Esophagus squamous epithelium (tissue), 5 donors: ENCODE data around the gene ADAMTS2. TPM values are rescaled to one million over a fixed set of nuclear protein-coding genes. Genes with fewer than 3 reads are reported as not detected.

Experiments
- DNase-seq: peaks from one replicate; lab custom pipeline; 2025; lab: John Stamatoyannopoulos, UW
- H3K27ac ChIP-seq, 4 donors: fragments of 200-600 bp; sonication (generic); one replicate each; pipeline ENCODE4 v1.5.1; 2016 to 2019; ENCODE audit warnings: mild to moderate bottlenecking in 1 of 4
- H3K27me3 ChIP-seq, 4 donors: fragments of 200-600 bp; sonication (generic); 1 replicate in 3 of 4; 2 replicates in 1 of 4; pipeline versions ENCODE4 v1.5.1 to v1.6.0; 2017 to 2021; ENCODE audit warnings: antibody characterized with exemption in 1 of 4
- H3K36me3 ChIP-seq, 3 donors: fragments of 200-600 bp; sonication (generic); one replicate each; pipeline ENCODE4 v1.5.1; 2016 to 2019
- H3K4me1 ChIP-seq, 3 donors: fragments of 200-600 bp; sonication (generic); one replicate each; pipeline ENCODE4 v1.5.1; 2017 to 2019
- H3K4me3 ChIP-seq, 4 donors: fragments of 200-600 bp; sonication (generic); 1 replicate in 3 of 4; 2 replicates in 1 of 4; pipeline ENCODE4 v1.5.1; 2016 to 2019; ENCODE audit warnings: mild to moderate bottlenecking in 2 of 4, moderate library complexity in 1 of 4
- H3K9me3 ChIP-seq, 3 donors: fragments of 200-600 bp; sonication (generic); one replicate each; pipeline ENCODE4 v1.5.1; 2016 to 2019
- POLR2A ChIP-seq, 4 donors: fragments of 450-650 bp; IDR thresholded peaks; one replicate each; pipeline ENCODE4 v1.6.1; 2017; ENCODE audit warnings: antibody characterized with exemption in 4 of 4, mild to moderate bottlenecking in 4 of 4, moderate library complexity in 3 of 4
- WGBS, 2 donors: methylation state at CpG; one replicate each; pipeline ENCODE4 v1.1.5; 2018; 5-methylcytosine and 5-hydroxymethylcytosine counted together
- intact Hi-C: fragments of 100-400 bp; cut with DNase I; formaldehyde crosslinking; loops from one replicate; pipeline ENCODE4 v1.15.0; 2022
- total RNA-seq, 4 donors: library from RNA; depleted of rRNA; stranded (reverse); fragments of >200 nt; gene quantifications; one replicate each; pipeline ENCODE4 v1.1.0, GENCODE V29; 2016
- TF ChIP-seq, protein P1 (sequence below), 6 experiments: fragments of 450-650 bp in 4 of 6; fragments of 200-600 bp in 2 of 6; sonication (generic) in 2 of 6; IDR thresholded peaks; one replicate each; pipeline ENCODE4 v1.5.1; 2016 to 2019; ENCODE audit warnings: antibody characterized with exemption in 6 of 6, mild to moderate bottlenecking in 4 of 6, moderate library complexity in 4 of 6
- donor health status: DM: yes; HTN: yes; CAD: no.

The ADAMTS2 gene
- total RNA-seq, 4 donors from 2014 or later, result 1.3 to 10.3 (median 5.2) TPM

DNA sequence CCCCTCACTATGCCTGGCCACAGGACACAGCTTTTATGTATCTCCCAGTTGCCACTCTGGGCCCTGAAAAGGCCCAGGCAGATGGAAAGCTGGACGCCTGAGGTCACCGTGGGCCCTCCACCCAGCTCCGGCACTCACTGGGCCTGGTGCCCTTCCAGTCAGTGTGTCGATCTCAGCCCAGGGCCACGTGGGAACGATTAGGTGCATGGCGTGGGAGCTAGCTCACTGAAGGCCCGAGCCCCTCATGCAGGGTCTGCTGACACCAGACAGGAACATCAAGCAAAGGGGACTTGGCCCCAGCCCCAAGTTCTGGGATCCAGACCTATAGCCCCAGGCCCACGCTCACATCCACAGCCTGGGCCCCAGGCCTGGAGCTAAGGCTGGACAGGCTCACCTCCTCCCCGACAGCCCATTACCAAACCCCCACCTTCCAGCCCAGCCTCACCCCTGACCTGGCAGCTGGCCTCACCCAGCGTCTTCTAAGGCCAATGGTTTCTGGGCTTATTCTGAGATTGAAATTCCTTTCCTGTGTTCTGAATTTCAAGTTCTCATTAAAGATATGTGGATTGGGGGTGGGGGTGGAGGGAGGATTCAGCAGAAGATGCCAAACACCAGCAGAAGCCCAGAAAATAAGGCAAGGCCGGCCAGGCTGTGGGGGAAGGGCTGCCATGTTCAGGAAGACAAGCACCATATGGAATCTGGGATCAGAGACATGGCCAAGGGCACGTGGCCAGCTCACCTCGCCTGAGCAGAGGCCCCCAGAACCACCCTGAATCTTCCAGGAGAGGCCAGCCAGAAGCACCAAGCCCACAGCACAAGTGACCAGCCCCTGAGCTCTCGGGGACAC, 74.5 kb downstream of the ADAMTS2 start:
- H3K4me3 ChIP-seq, result no peak overlapping the region
- intact Hi-C loops, result no loop called here
- H3K4me1 ChIP-seq, result peaks cover 0 to 94% (median 33%) of the 10 kb centered on the region in 3 donors
- DNase-seq, result no peak
- peak overlapping the region; percentile 13 to 75 (median 54) for H3K27ac ChIP-seq
- H3K9me3 ChIP-seq, result no peaks in the 10 kb centered on the region
- H3K27me3 ChIP-seq, result peaks cover 0 to 12% (median 0%) of the 10 kb centered on the region in 4 donors
- WGBS, 2 donors, result 20 to 82% methylated on average over 2 to 8 of the region's 15 CpGs
- H3K36me3 ChIP-seq, result no peaks in the 10 kb centered on the region
- TF ChIP-seq POLR2A (IDR thresholded peaks at IDR 0.05), result no peak
- TF ChIP-seq, protein P1, sequence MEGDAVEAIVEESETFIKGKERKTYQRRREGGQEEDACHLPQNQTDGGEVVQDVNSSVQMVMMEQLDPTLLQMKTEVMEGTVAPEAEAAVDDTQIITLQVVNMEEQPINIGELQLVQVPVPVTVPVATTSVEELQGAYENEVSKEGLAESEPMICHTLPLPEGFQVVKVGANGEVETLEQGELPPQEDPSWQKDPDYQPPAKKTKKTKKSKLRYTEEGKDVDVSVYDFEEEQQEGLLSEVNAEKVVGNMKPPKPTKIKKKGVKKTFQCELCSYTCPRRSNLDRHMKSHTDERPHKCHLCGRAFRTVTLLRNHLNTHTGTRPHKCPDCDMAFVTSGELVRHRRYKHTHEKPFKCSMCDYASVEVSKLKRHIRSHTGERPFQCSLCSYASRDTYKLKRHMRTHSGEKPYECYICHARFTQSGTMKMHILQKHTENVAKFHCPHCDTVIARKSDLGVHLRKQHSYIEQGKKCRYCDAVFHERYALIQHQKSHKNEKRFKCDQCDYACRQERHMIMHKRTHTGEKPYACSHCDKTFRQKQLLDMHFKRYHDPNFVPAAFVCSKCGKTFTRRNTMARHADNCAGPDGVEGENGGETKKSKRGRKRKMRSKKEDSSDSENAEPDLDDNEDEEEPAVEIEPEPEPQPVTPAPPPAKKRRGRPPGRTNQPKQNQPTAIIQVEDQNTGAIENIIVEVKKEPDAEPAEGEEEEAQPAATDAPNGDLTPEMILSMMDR (IDR thresholded peaks at IDR 0.05), result no peak

DNA sequence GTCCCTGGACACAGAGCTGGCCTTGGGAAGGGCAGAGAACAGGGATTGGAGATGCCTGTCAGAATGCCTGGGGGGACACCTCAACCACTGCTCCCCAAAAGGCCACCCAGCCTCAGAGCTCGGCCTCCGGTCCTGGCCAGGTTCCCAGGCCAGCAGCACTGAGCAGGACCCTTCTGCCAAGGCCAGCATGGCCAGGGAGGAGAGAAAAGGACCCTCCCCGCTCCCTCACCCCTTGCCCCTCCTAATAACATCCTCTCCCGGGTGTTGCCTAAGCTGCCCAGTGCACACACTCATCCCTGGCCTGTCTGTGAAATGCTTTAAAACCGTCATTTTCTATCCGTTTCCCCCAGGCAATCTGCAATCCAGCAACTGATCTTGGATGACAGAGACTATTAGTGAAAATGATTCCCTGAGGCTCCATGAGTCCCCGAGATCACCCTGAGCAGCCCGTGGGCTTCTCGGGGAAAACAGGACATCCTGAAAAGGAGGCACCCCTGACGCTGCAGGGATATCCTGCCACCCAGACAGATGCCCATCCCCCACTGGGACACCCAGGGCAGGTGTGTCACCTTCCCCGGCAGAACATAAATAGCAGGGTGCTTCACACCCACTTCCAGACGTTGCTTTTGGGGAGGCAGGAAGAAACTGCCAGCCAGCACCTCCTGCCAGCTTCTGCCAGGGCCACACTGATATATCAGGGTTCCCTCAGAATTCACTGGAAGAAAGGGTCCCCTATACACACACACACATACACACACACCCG, 75.3 kb downstream of the ADAMTS2 start:
- TF ChIP-seq, protein P1 (IDR thresholded peaks at IDR 0.05), result no peak
- no peak for TF ChIP-seq POLR2A (IDR thresholded peaks at IDR 0.05)
- no peaks in the 10 kb centered on the region for H3K9me3 ChIP-seq
- no peak overlapping the region for H3K4me3 ChIP-seq
- no peak for DNase-seq
- no peaks in the 10 kb centered on the region for H3K36me3 ChIP-seq
- H3K27me3 ChIP-seq, result peaks cover 0 to 19% (median 0%) of the 10 kb centered on the region in 4 donors
- intact Hi-C loops, result no loop called here
- H3K4me1 ChIP-seq, result peaks cover 7 to 95% (median 39%) of the 10 kb centered on the region in 3 donors
- 49 to 70% methylated on average over 6 to 9 of the region's 13 CpGs for WGBS, 2 donors
- H3K27ac ChIP-seq, result peak overlapping the region; percentile 13 to 75 (median 54)

DNA sequence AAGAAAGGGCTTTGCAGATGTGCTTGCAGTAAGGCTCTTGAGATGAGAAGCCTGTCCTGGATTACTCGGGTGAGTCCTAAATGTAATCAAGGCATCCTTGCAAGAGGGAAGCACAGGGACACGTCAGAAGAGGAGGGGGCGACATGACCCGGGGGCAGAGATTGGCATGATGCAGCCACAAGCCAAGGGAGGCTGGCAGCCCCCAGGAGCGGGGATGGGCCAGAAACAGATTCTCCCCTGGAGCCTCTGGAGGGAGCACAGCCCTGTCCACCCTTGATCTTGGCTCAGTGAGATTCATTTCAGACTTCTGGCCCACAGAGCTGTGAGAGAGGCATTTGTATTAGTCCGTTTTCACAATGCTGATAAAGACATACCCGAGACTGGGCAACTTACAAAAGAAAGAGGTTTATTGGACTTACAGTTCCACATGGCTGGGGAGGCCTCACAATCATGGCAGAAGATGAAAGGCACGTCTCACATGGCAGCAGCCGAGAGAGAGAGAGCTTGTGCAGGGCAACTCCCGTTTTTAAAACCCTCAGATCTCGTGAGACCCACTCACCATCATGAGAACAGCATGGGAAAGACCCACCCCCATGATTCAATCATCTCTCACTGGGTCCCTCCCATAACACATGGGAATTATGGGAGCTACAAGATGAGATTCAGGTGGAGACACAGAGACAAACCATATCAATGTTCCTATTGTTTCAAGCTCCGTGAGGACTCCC, 76.1 kb downstream of the ADAMTS2 start:
- Histone ChIP-seq H3K36me3 (no peaks in the 10 kb centered on the region), H3K4me1 (peaks cover 8 to 91% (median 40%) of the 10 kb centered on the region in 3 donors), H3K4me3 (no peak overlapping the region), H3K9me3 (no peaks in the 10 kb centered on the region), H3K27ac (peak overlapping the region in 3 of 4 donors; percentile 49 to 75 (median 59)), H3K27me3 (peaks cover 0 to 19% (median 0%) of the 10 kb centered on the region in 4 donors)
- TF ChIP-seq POLR2A (IDR thresholded peaks at IDR 0.05), result no peak
- TF ChIP-seq, protein P1 (IDR thresholded peaks at IDR 0.05), result no peak
- intact Hi-C loops, result no loop called here
- WGBS, 2 donors, result 73 to 83% methylated on average over 5 to 10 of the region's 12 CpGs
- DNase-seq, result no peak

DNA sequence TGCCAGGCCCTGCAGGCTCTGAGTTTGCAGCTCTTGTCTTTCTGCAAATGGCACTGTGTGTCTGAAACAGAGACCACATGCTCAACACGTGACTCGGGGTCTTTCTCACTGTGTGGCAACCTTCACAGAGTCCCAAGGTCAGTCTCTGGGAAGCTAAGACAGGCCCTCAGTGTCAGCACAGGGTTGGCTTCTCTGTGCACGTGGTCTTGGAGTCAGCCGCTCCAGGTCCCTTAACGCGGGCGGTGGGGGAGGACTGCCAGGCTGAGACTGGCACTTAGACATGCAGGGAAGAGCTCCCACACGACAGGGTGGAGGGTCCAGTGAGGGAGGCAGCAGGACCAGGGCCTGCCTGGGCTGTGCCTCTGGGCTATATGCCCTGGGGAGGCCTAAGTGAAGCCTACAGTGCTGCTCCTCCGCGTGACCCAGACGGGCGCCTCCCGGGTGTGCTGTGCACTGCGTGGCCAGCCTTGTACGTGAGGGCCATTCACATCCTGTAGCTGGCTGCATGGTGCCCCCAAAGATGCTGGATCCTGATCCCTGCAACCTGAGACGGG, 76.8 kb downstream of the ADAMTS2 start:
- DNase-seq, result no peak
- Histone ChIP-seq H3K9me3 (no peaks in the 10 kb centered on the region), H3K27me3 (peaks cover 0 to 19% (median 0%) of the 10 kb centered on the region in 4 donors), H3K27ac (no peak overlapping the region), H3K4me1 (peaks cover 8 to 86% (median 40%) of the 10 kb centered on the region in 3 donors), H3K36me3 (no peaks in the 10 kb centered on the region), H3K4me3 (no peak overlapping the region)
- TF ChIP-seq, protein P1 (IDR thresholded peaks at IDR 0.05), result no peak
- TF ChIP-seq POLR2A (IDR thresholded peaks at IDR 0.05), result no peak
- intact Hi-C loops, result no loop called here
- 80 to 90% methylated on average over 1 to 2 of the region's 16 CpGs for WGBS, 2 donors
